Amniotic stem cell (primary cell): ENCODE data around the gene GRID1.

Experiments used
- DNase-seq: peaks from one replicate; lab custom pipeline; 2025; lab: John Stamatoyannopoulos, UW

GRID1 gene

GRCh38 chr10:86230557-86231180, 135.9 kb downstream of the GRID1 start:
- DNase-seq = no peak

GRCh38 chr10:86229811-86230556, 136.6 kb downstream of the GRID1 start:
- DNase-seq = no peak

GRCh38 chr10:86229376-86229775, 137.2 kb downstream of the GRID1 start:
- no peak for DNase-seq

- DNase-seq = no peak
Measured at GRCh38 chr10:86227501-86228258, 138.9 kb downstream of the GRID1 start.

- DNase-seq = no peak
Measured at GRCh38 chr10:86226781-86227201, 139.8 kb downstream of the GRID1 start.

- no peak for DNase-seq
Measured at GRCh38 chr10:86226016-86226415, 140.6 kb downstream of the GRID1 start.

GRCh38 chr10:86225103-86225782, 141.4 kb downstream of the GRID1 start:
- DNase-seq = no peak

GRCh38 chr10:86224354-86225102, 142.1 kb downstream of the GRID1 start:
- no peak for DNase-seq

GRCh38 chr10:86223256-86223655, 143.3 kb downstream of the GRID1 start:
- DNase-seq = no peak

- DNase-seq = no peak
Measured at GRCh38 chr10:86222687-86223086, 143.9 kb downstream of the GRID1 start.

- DNase-seq = no peak
Measured at GRCh38 chr10:86222336-86222650, 144.3 kb downstream of the GRID1 start.

- no peak for DNase-seq
Measured at GRCh38 chr10:86221442-86222335, 144.9 kb downstream of the GRID1 start.

- no peak for DNase-seq
Measured at GRCh38 chr10:86220626-86221025, 146.0 kb downstream of the GRID1 start.

- no peak for DNase-seq
Measured at GRCh38 chr10:86219271-86219670, 147.3 kb downstream of the GRID1 start.

- DNase-seq = no peak
Measured at GRCh38 chr10:86218842-86219241, 147.8 kb downstream of the GRID1 start.

- DNase-seq = no peak
Measured at GRCh38 chr10:86218160-86218559, 148.4 kb downstream of the GRID1 start.

GRCh38 chr10:86217371-86218080, 149.1 kb downstream of the GRID1 start:
- no peak for DNase-seq

- DNase-seq = no peak
Measured at GRCh38 chr10:86216886-86217285, 149.7 kb downstream of the GRID1 start.

- no peak for DNase-seq
Measured at GRCh38 chr10:86215712-86216111, 150.9 kb downstream of the GRID1 start.

GRCh38 chr10:86215046-86215445, 151.5 kb downstream of the GRID1 start:
- no peak for DNase-seq
